Tibial nerve (tissue), 4 donors: Measurements from ENCODE around the gene ZMIZ2. TPM values are rescaled to one million over a fixed set of nuclear protein-coding genes. Genes with fewer than 3 reads are reported as not detected.
"Not testable (repeated sequence)": the region's sequence is repeated elsewhere in the genome, so short reads cannot be mapped to it uniquely, and the experiment has no call there.

Source experiments
- DNase-seq, 2 donors: peaks; one replicate each; pipeline ENCODE4 v3.0.0-alpha.2; 2019; ENCODE audit warnings: low spot score in 2 of 2
- H3K27ac ChIP-seq, 4 donors: fragments of 200-600 bp; sonication (generic) in 3 of 4; one replicate each; pipeline ENCODE4 v1.5.1; 2017 to 2019; ENCODE audit warnings: mild to moderate bottlenecking in 1 of 4
- H3K27me3 ChIP-seq, 2 donors: fragments of 200-600 bp; sonication (generic) in 1 of 2; one replicate each; pipeline versions ENCODE4 v1.5.1 to v1.6.0; 2017 to 2019
- H3K36me3 ChIP-seq, 3 donors: fragments of 200-600 bp; sonication (generic); one replicate each; pipeline ENCODE4 v1.5.1; 2018 to 2019
- H3K4me1 ChIP-seq, 4 donors: fragments of 200-600 bp; sonication (generic) in 3 of 4; one replicate each; pipeline ENCODE4 v1.5.1; 2017 to 2019
- H3K4me3 ChIP-seq, 4 donors: fragments of 200-600 bp; sonication (generic) in 3 of 4; one replicate each; pipeline ENCODE4 v1.5.1; 2017 to 2019; ENCODE audit warnings: mild to moderate bottlenecking in 1 of 4, moderate library complexity in 1 of 4
- H3K9me3 ChIP-seq, 4 donors: fragments of 200-600 bp; sonication (generic) in 3 of 4; one replicate each; pipeline ENCODE4 v1.5.1; 2017 to 2019
- EP300 ChIP-seq, 2 donors: sonication (generic); formaldehyde crosslinking; IDR thresholded peaks; one replicate each; pipeline ENCODE4 v1.6.1; 2017; ENCODE audit warnings: antibody characterized with exemption in 2 of 2, mild to moderate bottlenecking in 1 of 2
- POLR2A ChIP-seq, 2 donors: fragments of 450-650 bp; IDR thresholded peaks; one replicate each; pipeline ENCODE4 v1.6.1; 2017; ENCODE audit warnings: antibody characterized with exemption in 2 of 2, mild to moderate bottlenecking in 2 of 2, moderate library complexity in 2 of 2
- WGBS, 2 donors: methylation state at CpG; one replicate each; pipeline ENCODE4 v1.1.5; 2018; 5-methylcytosine and 5-hydroxymethylcytosine counted together
- total RNA-seq, 4 donors: library from RNA; depleted of rRNA; stranded (reverse); fragments of >200 nt; gene quantifications; one replicate each; pipeline ENCODE4 v1.1.0, GENCODE V29; 2016
- TF ChIP-seq, protein P1 (sequence below), 5 experiments: fragments of 200-600 bp in 3 of 5; fragments of 450-650 bp in 2 of 5; sonication (generic) in 3 of 5; IDR thresholded peaks; one replicate each; pipeline ENCODE4 v1.5.1; 2016 to 2019; ENCODE audit warnings: antibody characterized with exemption in 5 of 5, mild to moderate bottlenecking in 3 of 5, moderate library complexity in 2 of 5

Gene ZMIZ2, protein sequence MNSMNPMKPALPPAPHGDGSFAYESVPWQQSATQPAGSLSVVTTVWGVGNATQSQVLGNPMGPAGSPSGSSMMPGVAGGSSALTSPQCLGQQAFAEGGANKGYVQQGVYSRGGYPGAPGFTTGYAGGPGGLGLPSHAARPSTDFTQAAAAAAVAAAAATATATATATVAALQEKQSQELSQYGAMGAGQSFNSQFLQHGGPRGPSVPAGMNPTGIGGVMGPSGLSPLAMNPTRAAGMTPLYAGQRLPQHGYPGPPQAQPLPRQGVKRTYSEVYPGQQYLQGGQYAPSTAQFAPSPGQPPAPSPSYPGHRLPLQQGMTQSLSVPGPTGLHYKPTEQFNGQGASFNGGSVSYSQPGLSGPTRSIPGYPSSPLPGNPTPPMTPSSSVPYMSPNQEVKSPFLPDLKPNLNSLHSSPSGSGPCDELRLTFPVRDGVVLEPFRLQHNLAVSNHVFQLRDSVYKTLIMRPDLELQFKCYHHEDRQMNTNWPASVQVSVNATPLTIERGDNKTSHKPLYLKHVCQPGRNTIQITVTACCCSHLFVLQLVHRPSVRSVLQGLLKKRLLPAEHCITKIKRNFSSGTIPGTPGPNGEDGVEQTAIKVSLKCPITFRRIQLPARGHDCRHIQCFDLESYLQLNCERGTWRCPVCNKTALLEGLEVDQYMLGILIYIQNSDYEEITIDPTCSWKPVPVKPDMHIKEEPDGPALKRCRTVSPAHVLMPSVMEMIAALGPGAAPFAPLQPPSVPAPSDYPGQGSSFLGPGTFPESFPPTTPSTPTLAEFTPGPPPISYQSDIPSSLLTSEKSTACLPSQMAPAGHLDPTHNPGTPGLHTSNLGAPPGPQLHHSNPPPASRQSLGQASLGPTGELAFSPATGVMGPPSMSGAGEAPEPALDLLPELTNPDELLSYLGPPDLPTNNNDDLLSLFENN
- total RNA-seq, result 10 to 100 TPM; 24.7 to 48.9 (median 32.7) TPM

DNA sequence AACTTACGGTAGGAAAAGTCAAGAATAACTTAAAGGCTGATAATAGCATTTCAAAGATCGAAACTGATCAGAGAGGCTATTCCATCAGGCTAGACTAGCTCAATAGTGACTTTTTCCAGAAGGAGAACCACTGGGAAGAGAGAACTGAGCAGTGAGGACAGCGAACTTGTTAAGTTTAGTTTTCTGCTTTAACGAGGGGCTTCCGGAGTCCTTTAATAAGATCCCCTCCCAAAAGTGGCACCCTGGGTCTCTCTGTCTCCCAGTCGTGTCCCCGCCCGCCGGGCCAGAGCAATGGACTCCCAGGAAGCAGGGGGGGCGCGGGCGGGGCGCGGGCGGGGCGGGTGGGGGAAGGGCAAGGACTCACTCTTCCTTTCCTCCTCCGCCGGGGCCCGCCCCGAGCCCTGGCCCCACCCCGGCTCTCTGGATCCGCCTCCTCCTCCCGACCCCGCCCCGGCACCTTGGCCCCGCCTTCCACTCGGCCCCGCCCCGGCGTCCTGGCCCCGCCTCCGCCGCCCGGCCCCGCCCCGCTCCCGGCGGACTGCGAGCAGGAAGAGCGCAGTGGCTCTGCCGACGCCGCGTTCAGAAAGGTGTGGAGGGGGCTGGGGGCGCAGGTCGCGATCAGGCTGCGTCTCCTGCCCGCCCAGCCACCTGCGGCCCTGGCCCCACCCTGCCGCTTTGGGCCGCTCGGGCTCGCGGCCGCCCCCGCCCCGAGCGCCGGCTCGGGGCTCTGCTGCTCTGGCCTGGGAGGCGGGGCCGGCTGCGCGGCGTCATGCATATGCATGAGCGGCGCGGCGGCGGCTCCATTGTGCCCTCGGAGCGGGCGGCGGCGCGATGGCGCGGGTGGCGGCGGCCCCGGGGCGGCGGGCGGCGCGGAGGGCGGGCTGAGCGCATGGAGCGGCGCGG, at the start of gene ZMIZ2:
Gene ZMIZ2 (plus strand): TSS at position 803 of the 903 bp plus-strand sequence. CDS start 7,403 bp downstream, outside the sequence.
- Histone ChIP-seq H3K9me3 (no peaks in the 10 kb centered on the region), H3K27ac (peak within 1 kb of the TSS; percentile 89 to 99 (median 96)), H3K27me3 (no peaks in the 10 kb centered on the region), H3K36me3 (no peaks in the 10 kb centered on the region), H3K4me1 (peaks cover 0 to 28% (median 19%) of the 10 kb centered on the region in 4 donors), H3K4me3 (peak within 1 kb of the TSS; percentile 56 to 91 (median 85))
- 2% methylated on average over 25 to 41 of the region's 92 CpGs for WGBS, 2 donors
- peak in 1 of 2 donors; percentile 46 for TF ChIP-seq EP300 (IDR thresholded peaks at IDR 0.05)
- TF ChIP-seq, protein P1, sequence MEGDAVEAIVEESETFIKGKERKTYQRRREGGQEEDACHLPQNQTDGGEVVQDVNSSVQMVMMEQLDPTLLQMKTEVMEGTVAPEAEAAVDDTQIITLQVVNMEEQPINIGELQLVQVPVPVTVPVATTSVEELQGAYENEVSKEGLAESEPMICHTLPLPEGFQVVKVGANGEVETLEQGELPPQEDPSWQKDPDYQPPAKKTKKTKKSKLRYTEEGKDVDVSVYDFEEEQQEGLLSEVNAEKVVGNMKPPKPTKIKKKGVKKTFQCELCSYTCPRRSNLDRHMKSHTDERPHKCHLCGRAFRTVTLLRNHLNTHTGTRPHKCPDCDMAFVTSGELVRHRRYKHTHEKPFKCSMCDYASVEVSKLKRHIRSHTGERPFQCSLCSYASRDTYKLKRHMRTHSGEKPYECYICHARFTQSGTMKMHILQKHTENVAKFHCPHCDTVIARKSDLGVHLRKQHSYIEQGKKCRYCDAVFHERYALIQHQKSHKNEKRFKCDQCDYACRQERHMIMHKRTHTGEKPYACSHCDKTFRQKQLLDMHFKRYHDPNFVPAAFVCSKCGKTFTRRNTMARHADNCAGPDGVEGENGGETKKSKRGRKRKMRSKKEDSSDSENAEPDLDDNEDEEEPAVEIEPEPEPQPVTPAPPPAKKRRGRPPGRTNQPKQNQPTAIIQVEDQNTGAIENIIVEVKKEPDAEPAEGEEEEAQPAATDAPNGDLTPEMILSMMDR (IDR thresholded peaks at IDR 0.05), result peak in 1 of 5 experiments; percentile 42
- peak; percentile 57 to 74 for TF ChIP-seq POLR2A (IDR thresholded peaks at IDR 0.05)
- DNase-seq, result peak; percentile 86 to 93

DNA sequence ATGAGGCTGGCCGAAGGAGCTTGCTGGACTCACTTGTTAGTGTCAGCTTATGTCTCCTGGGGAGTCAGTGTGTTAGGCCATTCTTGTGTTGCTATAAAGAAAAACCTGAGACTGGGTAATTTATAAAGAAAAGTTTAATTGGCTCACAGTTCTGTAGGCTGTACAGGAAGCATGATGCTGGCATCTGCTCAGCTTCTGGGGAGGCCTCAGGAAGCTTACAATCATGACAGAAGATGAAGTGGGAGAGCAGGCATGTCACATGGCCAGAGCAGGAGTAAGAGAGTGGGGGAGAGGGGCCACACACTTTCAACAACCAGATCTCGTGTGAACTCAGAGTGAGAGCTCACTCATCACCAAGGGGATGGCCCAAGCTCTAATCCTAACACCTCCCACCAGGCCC, 49.0 kb upstream of the ZMIZ2 start:
- H3K4me1 ChIP-seq, DNase-seq, H3K4me3 ChIP-seq, H3K9me3 ChIP-seq, H3K27ac ChIP-seq, H3K27me3 ChIP-seq: not testable (repeated sequence)
- WGBS, 2 donors, result 96 to 100% methylated on average over 2 of the region's 2 CpGs
- peaks cover 0 to 98% (median 45%) of the 10 kb centered on the region in 3 donors for H3K36me3 ChIP-seq

DNA sequence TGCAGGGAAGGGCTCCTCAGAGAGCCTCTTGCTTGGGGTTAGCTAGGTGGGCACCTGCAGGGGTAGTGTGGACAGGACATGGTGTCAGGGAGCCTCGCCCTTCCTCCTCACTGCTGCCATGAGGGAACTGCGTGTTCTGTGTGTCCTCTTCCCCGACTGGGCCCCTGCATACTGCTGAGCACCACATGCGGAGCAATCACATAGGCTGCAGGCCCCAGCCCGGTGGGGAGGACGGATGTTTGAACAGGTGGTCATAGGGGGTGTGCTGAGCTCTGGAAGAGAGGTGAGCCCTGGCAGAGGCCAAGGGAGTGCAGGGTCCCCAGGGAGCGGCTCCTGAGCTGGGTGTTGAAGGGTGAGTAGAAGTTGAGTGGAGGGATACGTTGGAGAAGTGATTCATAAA, 48.3 kb upstream of the ZMIZ2 start:
- Histone ChIP-seq H3K27me3 (no peaks in the 10 kb centered on the region), H3K9me3 (no peaks in the 10 kb centered on the region), H3K27ac (no peak overlapping the region), H3K4me1 (no peaks in the 10 kb centered on the region), H3K4me3 (no peak overlapping the region), H3K36me3 (peaks cover 0 to 96% (median 42%) of the 10 kb centered on the region in 3 donors)
- TF ChIP-seq, protein P1 (IDR thresholded peaks at IDR 0.05), result no peak
- TF ChIP-seq POLR2A (IDR thresholded peaks at IDR 0.05) (no peak), EP300 (IDR thresholded peaks at IDR 0.05) (no peak)
- DNase-seq, result no peak
- 88 to 94% methylated on average over 8 of the region's 8 CpGs for WGBS, 2 donors

DNA sequence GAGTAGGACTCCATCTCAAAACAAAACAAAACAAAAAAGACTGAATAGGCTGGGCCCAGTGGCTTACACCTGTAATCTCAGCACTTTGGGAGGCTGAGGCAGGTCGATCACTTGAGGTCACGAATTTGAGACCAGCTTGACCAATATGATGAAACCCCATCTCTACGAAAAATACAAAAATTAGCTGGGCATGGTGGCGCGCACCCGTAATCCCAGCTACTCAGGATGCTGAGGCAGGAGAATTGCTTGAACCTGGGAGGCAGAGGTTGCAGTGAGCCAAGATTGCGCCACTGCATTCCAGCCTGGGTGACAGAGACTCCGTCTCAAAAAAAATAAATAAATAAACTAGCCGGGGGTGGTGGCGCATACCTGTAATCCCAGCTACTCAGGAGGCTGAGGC, 45.3 kb upstream of the ZMIZ2 start:
- DNase-seq, H3K27ac ChIP-seq, H3K27me3 ChIP-seq, H3K4me3 ChIP-seq, H3K4me1 ChIP-seq, H3K9me3 ChIP-seq: not testable (repeated sequence)
- peaks cover 0 to 94% (median 19%) of the 10 kb centered on the region in 3 donors for H3K36me3 ChIP-seq
- WGBS, 2 donors, result 96% methylated on average over 10 of the region's 10 CpGs

DNA sequence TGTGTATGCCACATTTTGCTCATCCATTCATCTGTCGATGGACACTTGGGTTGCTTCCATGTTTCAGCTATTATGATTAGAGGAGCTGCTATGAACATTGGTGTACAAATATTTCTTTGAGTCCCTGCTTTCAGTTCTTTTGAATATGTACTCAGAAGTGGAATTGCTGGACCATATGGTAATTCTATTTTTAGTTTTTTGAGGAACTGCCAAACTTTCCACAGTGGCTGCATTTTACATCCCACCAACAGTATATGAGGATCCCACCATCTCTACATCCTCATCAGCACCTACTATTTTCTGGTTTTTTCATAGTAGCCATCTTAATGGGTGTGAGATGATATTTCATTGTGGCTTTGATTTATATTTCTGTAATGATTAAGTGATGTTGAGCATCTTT, 44.7 kb upstream of the ZMIZ2 start:
- H3K36me3 ChIP-seq, result peaks cover 0 to 94% (median 18%) of the 10 kb centered on the region in 3 donors
- TF ChIP-seq POLR2A (IDR thresholded peaks at IDR 0.05), result no peak
- TF ChIP-seq EP300 (IDR thresholded peaks at IDR 0.05), result no peak
- TF ChIP-seq, protein P1 (IDR thresholded peaks at IDR 0.05), result no peak
- no peaks in the 10 kb centered on the region for H3K4me1 ChIP-seq
- DNase-seq, result no peak
- H3K27ac ChIP-seq, result no peak overlapping the region
- WGBS, 2 donors, result 42 to 45% methylated on average over 1 of the region's 1 CpG
- H3K9me3 ChIP-seq, result no peaks in the 10 kb centered on the region
- H3K4me3 ChIP-seq, result no peak overlapping the region
- no peaks in the 10 kb centered on the region for H3K27me3 ChIP-seq
